Activated CD8-positive, alpha-beta T cell treated with anti-CD3 and anti-CD28 coated beads for 36 hours (primary cell): Measurements from ENCODE around the gene CD163L1. TPM values are rescaled to one million over a fixed set of nuclear protein-coding genes. Genes with fewer than 3 reads are reported as not detected.
"Not testable (repeated sequence)": the region's sequence is repeated elsewhere in the genome, so short reads cannot be mapped to it uniquely, and the experiment has no call there.

ENCODE experiments used
- ATAC-seq: fragments of 200-7000 bp; cut with Tn5 transposase; one replicate; pipeline ENCODE4 v1.10.0; 2021; ENCODE audit warnings: mild to moderate bottlenecking, moderate library complexity
- CTCF ChIA-PET: fragments of 350-600 bp; sonication (Branson Sonifier 250); formaldehyde crosslinking; loops from one replicate; lab custom pipeline; 2021; ENCODE audit warnings: antibody characterized with exemption; lab: Charles Lee
- POLR2A ChIA-PET: fragments of 350-600 bp; sonication (Branson Sonifier 250); formaldehyde crosslinking; loops from one replicate; lab custom pipeline; 2021; ENCODE audit warnings: antibody characterized with exemption; lab: Charles Lee
- DNase-seq: peaks from one replicate; pipeline ENCODE4 v3.0.0-alpha.2; 2020
- H3K27ac Mint-ChIP-seq: one replicate; pipeline ENCODE4 v1.8.0; 2021; ENCODE audit warnings: mild to moderate bottlenecking, mixed read lengths
- H3K27me3 Mint-ChIP-seq: one replicate; pipeline ENCODE4 v1.8.0; 2021; ENCODE audit warnings: mixed read lengths
- H3K36me3 Mint-ChIP-seq: one replicate; pipeline ENCODE4 v1.8.0; 2021; ENCODE audit warnings: low read depth, mixed read lengths
- H3K4me1 Mint-ChIP-seq: one replicate; pipeline ENCODE4 v1.8.0; 2021; ENCODE audit warnings: low read depth, mixed read lengths
- H3K4me3 Mint-ChIP-seq: one replicate; pipeline ENCODE4 v1.8.0; 2021; ENCODE audit warnings: mild to moderate bottlenecking, moderate library complexity, mixed read lengths
- H3K9me3 Mint-ChIP-seq: one replicate; pipeline ENCODE4 v1.8.0; 2021; ENCODE audit warnings: mixed read lengths
- intact Hi-C: fragments of 100-400 bp; cut with micrococcal nuclease; formaldehyde crosslinking; loops from one replicate; pipeline ENCODE4 v1.10.0; 2022
- total RNA-seq, 2 experiments: library from RNA; stranded (reverse); gene quantifications; one replicate each; pipeline ENCODE4 v1.2.3, GENCODE V29; 2021
- TF ChIP-seq, protein P1 (sequence below): fragments of 200-600 bp; IDR thresholded peaks from one replicate; pipeline ENCODE4 v1.8.0; 2022; ENCODE audit warnings: antibody characterized with exemption, mild to moderate bottlenecking

CD163L1 gene
- total RNA-seq, 2 experiments from 2014 or later = not detected

DNA sequence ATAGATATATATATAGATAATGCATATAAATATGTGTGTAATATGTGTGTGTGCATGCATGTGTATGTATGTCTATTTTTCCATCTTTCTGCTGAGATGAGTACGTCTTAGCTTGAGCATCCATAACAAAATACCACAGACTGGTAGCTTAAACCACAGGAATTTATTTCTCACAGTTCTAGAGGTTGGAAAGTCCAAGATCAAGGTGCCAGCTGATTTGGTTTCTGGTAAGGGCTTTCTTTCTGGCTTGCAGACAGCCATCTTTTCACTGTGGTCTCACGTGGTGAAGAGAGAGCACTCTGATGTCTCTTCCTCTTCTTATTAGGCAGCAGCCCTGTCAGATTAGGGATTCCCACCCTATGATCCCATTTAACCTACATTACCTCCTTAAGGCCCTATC lies 92.8 kb downstream of the CD163L1 start:
- DNase-seq (peak; percentile 3), ATAC-seq (no peak)
- H3K27ac Mint-ChIP-seq = no peak overlapping the region
- H3K27me3 Mint-ChIP-seq = peaks cover 2% of the 10 kb centered on the region
- H3K4me1 Mint-ChIP-seq = peaks cover 21% of the 10 kb centered on the region
- H3K9me3 Mint-ChIP-seq = no peaks in the 10 kb centered on the region
- ChIA-PET POLR2A (no interaction called here), CTCF (no interaction called here)
- intact Hi-C loops = no loop called here
- TF ChIP-seq, protein P1, sequence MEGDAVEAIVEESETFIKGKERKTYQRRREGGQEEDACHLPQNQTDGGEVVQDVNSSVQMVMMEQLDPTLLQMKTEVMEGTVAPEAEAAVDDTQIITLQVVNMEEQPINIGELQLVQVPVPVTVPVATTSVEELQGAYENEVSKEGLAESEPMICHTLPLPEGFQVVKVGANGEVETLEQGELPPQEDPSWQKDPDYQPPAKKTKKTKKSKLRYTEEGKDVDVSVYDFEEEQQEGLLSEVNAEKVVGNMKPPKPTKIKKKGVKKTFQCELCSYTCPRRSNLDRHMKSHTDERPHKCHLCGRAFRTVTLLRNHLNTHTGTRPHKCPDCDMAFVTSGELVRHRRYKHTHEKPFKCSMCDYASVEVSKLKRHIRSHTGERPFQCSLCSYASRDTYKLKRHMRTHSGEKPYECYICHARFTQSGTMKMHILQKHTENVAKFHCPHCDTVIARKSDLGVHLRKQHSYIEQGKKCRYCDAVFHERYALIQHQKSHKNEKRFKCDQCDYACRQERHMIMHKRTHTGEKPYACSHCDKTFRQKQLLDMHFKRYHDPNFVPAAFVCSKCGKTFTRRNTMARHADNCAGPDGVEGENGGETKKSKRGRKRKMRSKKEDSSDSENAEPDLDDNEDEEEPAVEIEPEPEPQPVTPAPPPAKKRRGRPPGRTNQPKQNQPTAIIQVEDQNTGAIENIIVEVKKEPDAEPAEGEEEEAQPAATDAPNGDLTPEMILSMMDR = no peak
- no peak overlapping the region for H3K4me3 Mint-ChIP-seq
- H3K36me3 Mint-ChIP-seq = no peaks in the 10 kb centered on the region

DNA sequence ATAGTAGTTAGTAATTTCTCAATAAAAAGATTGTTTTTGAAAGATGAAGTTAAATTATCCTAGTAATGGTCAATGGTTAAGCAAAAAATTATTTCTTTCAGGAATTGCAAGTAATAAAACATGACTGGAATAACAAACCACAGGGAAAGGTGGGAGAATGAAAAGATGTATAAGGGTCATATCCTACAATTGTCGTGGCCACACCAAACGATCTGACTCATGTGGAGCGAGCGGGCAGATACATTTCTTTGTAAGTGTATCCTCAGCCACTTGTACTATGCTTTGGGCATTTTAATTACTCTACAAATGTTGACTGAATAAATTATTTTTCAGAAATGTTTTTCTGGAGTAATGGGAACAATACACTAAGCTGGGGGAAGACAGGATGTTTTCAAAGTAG lies 94.5 kb downstream of the CD163L1 start:
- POLR2A ChIA-PET = no interaction called here
- Mint-ChIP-seq H3K36me3 (no peaks in the 10 kb centered on the region), H3K4me3 (no peak overlapping the region), H3K9me3 (peaks cover 11% of the 10 kb centered on the region), H3K27ac (no peak overlapping the region), H3K4me1 (peaks cover 24% of the 10 kb centered on the region), H3K27me3 (peaks cover 2% of the 10 kb centered on the region)
- intact Hi-C loops = no loop called here
- DNase-seq (no peak), ATAC-seq (no peak)
- CTCF ChIA-PET = interaction anchor here (1.0 kb wide), 1 partner anchor 129 kb away, joined by 3 read pairs; no protein-coding TSS in a partner anchor
- TF ChIP-seq, protein P1 = no peak

- Mint-ChIP-seq H3K27me3 (no peaks in the 10 kb centered on the region), H3K9me3 (peaks cover 13% of the 10 kb centered on the region), H3K4me3 (no peak overlapping the region), H3K27ac (peak overlapping the region; percentile 30), H3K36me3 (no peaks in the 10 kb centered on the region), H3K4me1 (peaks cover 24% of the 10 kb centered on the region)
- ATAC-seq (no peak), DNase-seq (no peak)
- intact Hi-C loops = no loop called here
- ChIA-PET CTCF (no interaction called here), POLR2A (no interaction called here)
- TF ChIP-seq, protein P1 = no peak
Observed at GRCh38 chr12:7346551-7347225, 97.3 kb downstream of the CD163L1 start.

- ATAC-seq = no peak
- no peak for DNase-seq
- ChIA-PET CTCF (no interaction called here), POLR2A (no interaction called here)
- Mint-ChIP-seq H3K4me1 (peaks cover 16% of the 10 kb centered on the region), H3K27me3 (no peaks in the 10 kb centered on the region), H3K9me3 (peaks cover 13% of the 10 kb centered on the region), H3K36me3 (no peaks in the 10 kb centered on the region), H3K4me3 (no peak overlapping the region), H3K27ac (no peak overlapping the region)
- TF ChIP-seq, protein P1 = no peak
- intact Hi-C loops = no loop called here
Observed at GRCh38 chr12:7344833-7345606, 98.9 kb downstream of the CD163L1 start.

- intact Hi-C loops = no loop called here
- no peak for DNase-seq
- H3K27me3 Mint-ChIP-seq = no peaks in the 10 kb centered on the region
Observed at GRCh38 chr12:7339675-7340074, 104.3 kb downstream of the CD163L1 start.

DNA sequence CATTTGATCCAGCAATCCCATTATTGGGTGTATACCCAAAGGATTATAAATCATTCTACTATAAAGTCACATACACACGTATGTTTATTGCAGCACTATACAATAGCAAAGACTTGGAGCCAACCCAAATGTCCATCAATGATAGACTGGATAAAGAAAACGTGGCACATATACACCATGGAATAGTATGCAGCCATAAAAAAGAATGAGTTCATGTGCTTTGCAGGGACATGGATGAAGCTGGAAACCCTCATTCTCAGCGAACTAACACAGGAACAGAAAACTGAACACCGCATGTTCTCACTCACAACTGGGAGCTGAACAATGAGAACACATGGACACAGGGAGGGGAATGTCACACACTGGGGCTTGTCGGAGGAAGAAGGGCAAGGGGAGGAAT lies 106.2 kb downstream of the CD163L1 start:
- H3K27ac Mint-ChIP-seq, POLR2A ChIA-PET, H3K27me3 Mint-ChIP-seq, H3K9me3 Mint-ChIP-seq, CTCF ChIA-PET, H3K36me3 Mint-ChIP-seq, ATAC-seq, DNase-seq, H3K4me3 Mint-ChIP-seq, intact Hi-C loops: not testable (repeated sequence)
- H3K4me1 Mint-ChIP-seq = peaks cover 11% of the 10 kb centered on the region

More at GRCh38 chr12:7339675-7340074, 104.3 kb downstream of the CD163L1 start:
- peaks cover 5% of the 10 kb centered on the region for H3K9me3 Mint-ChIP-seq
- TF ChIP-seq, protein P1 = no peak
- peaks cover 11% of the 10 kb centered on the region for H3K4me1 Mint-ChIP-seq
- POLR2A ChIA-PET = no interaction called here
- peak; percentile 66 for ATAC-seq
- H3K36me3 Mint-ChIP-seq = no peaks in the 10 kb centered on the region
- CTCF ChIA-PET = no interaction called here
- H3K4me3 Mint-ChIP-seq = no peak overlapping the region
- H3K27ac Mint-ChIP-seq = no peak overlapping the region
